HCT116 (cell line): Measurements from ENCODE around the gene RPL10A. TPM values are rescaled to one million over a fixed set of nuclear protein-coding genes. Genes with fewer than 3 reads are reported as not detected.

Experiments used
- ATAC-seq: fragments of 200-7000 bp; cut with Tn5 transposase; 2 replicates; pipeline ENCODE4 v1.9.1; 2020; ENCODE audit warnings: mild to moderate bottlenecking, moderate library complexity
- BruUV-seq: library from RNA; stranded (reverse); fragments of 400-500 nt; replicated peaks from 2 replicates; lab custom pipeline; 2021; lab: Mats Ljungman, UMichigan
- CTCF ChIA-PET: fragments of 300-600 bp; sonication (Branson Sonifier 250); formaldehyde crosslinking; loops from one replicate; lab custom pipeline; 2021; ENCODE audit warnings: antibody characterized with exemption; lab: Charles Lee
- POLR2A ChIA-PET: fragments of 300-600, 350-600 bp; sonication (Branson Sonifier 250); formaldehyde crosslinking; loops from one replicate; lab custom pipeline; 2021; ENCODE audit warnings: antibody characterized with exemption; lab: Charles Lee
- RAD21 ChIA-PET, 2 experiments: fragments of 300-600 bp; sonication (Branson Sonifier 250); formaldehyde crosslinking; loops; one replicate each; lab custom pipeline; 2023; ENCODE audit warnings: low total read pairs in 2 of 2; ENCODE audit not compliant: uncharacterized antibody in 2 of 2, unreplicated experiment in 2 of 2, low non-redundant PET in 1 of 2; lab: Charles Lee
- DNase-seq: peaks from one replicate; pipeline ENCODE4 v3.0.0-alpha.2; 2010; ENCODE audit warnings: low read depth, low spot score
- H2AFZ ChIP-seq: fragments of 200-600 bp; shearing (Covaris generic), sonication (generic); 2 replicates; pipeline ENCODE4 v1.6.1; 2017; ENCODE audit warnings: low read depth, mixed run types, mixed read lengths, antibody characterized with exemption, low read length; ENCODE audit not compliant: poor library complexity, severe bottlenecking
- H3K27ac ChIP-seq: 2 replicates; pipeline ENCODE4 v1.5.1; 2012; ENCODE audit warnings: low read depth, low read length
- H3K27me3 ChIP-seq: fragments of 200-600 bp; sonication (generic); 2 replicates; pipeline ENCODE4 v1.6.1; 2016; ENCODE audit warnings: mixed run types, low read length, mixed read lengths; ENCODE audit not compliant: insufficient read depth
- H3K36me3 ChIP-seq, 2 experiments: fragments of 200-500 bp in 1 of 2; fragments of 200-600 bp in 1 of 2; sonication (Bioruptor generic) in 1 of 2; sonication (generic) in 1 of 2; 2 replicates each; pipeline versions ENCODE4 v1.5.1 to v1.6.1; 2014 to 2016; ENCODE audit warnings: low read length in 2 of 2, inconsistent platforms in 1 of 2, mixed read lengths in 1 of 2, mixed run types in 1 of 2; ENCODE audit not compliant: insufficient read depth in 2 of 2, control insufficient read depth in 1 of 2
- H3K4me1 ChIP-seq, 2 experiments: fragments of 200-600 bp in 1 of 2; sonication (generic) in 1 of 2; 2 replicates each; pipeline versions ENCODE4 v1.5.1 to v1.6.1; 2012 to 2017; ENCODE audit warnings: low read length in 2 of 2, inconsistent platforms in 1 of 2, mild to moderate bottlenecking in 1 of 2, mixed read lengths in 1 of 2, mixed run types in 1 of 2, moderate library complexity in 1 of 2; ENCODE audit not compliant: insufficient read depth in 2 of 2, control insufficient read depth in 1 of 2
- H3K4me2 ChIP-seq: fragments of 200-600 bp; sonication (generic); 2 replicates; pipeline ENCODE4 v1.6.1; 2017; ENCODE audit warnings: mixed run types, low read length, mixed read lengths
- H3K4me3 ChIP-seq, 2 experiments: fragments of 200-600 bp in 1 of 2; sonication (generic) in 1 of 2; replicated peaks in 1 of 2; 2 replicates each; pipeline ENCODE4 v1.5.1; 2011 to 2016; ENCODE audit warnings: low read length in 2 of 2, control low read depth in 1 of 2, low read depth in 1 of 2, mild to moderate bottlenecking in 1 of 2, mixed read lengths in 1 of 2, mixed run types in 1 of 2
- H3K79me2 ChIP-seq: fragments of 200-600 bp; sonication (generic); 2 replicates; pipeline ENCODE4 v1.6.1; 2017; ENCODE audit warnings: mild to moderate bottlenecking, mixed run types, low read length, moderate library complexity, mixed read lengths; ENCODE audit not compliant: insufficient read depth
- H3K9ac ChIP-seq: fragments of 200-600 bp; sonication (generic); 2 replicates; pipeline ENCODE4 v1.6.1; 2016; ENCODE audit warnings: low read length, mixed read lengths
- H3K9me2 ChIP-seq: fragments of 200-600 bp; sonication (generic), shearing (Covaris generic); 2 replicates; pipeline ENCODE4 v1.6.1; 2017; ENCODE audit warnings: mixed run types, mild to moderate bottlenecking, moderate library complexity; ENCODE audit not compliant: insufficient read depth
- H3K9me3 ChIP-seq, 2 experiments: fragments of 200-500 bp in 1 of 2; fragments of 200-600 bp in 1 of 2; sonication (Bioruptor generic) in 1 of 2; sonication (generic) in 1 of 2; 2 replicates each; pipeline ENCODE4 v1.6.1; 2014 to 2017; ENCODE audit warnings: low read length in 2 of 2, mixed read lengths in 2 of 2, inconsistent platforms in 1 of 2, low read depth in 1 of 2, mild to moderate bottlenecking in 1 of 2, mixed run types in 1 of 2, moderate library complexity in 1 of 2; ENCODE audit not compliant: control insufficient read depth in 1 of 2, insufficient read depth in 1 of 2
- H4K20me1 ChIP-seq: fragments of 200-600 bp; sonication (generic), shearing (Covaris generic); 2 replicates; pipeline ENCODE4 v1.6.1; 2017; ENCODE audit warnings: mixed run types, mild to moderate bottlenecking, moderate library complexity; ENCODE audit not compliant: insufficient read depth
- ATF3 ChIP-seq: IDR thresholded peaks from 2 replicates; pipeline ENCODE4 v1.6.1; 2012
- CTCF ChIP-seq, 3 experiments: fragments of 200-600 bp in 1 of 3; sonication (generic) in 1 of 3; IDR thresholded peaks in 2 of 3; conservative IDR thresholded peaks in 1 of 3; 2 replicates each; pipeline ENCODE4 v1.5.1; 2012 to 2017; ENCODE audit warnings: low read depth in 2 of 3, low read length in 2 of 3, antibody characterized with exemption in 1 of 3, borderline replicate concordance in 1 of 3, control low read depth in 1 of 3, mild to moderate bottlenecking in 1 of 3, mixed read lengths in 1 of 3, mixed run types in 1 of 3, moderate library complexity in 1 of 3; ENCODE audit not compliant: insufficient read depth in 1 of 3
- EGR1 ChIP-seq: IDR thresholded peaks from 2 replicates; pipeline ENCODE4 v1.6.1; 2012; ENCODE audit warnings: low read depth
- ELF1 ChIP-seq: IDR thresholded peaks from 2 replicates; pipeline ENCODE4 v1.6.1; 2012; ENCODE audit warnings: low read depth, borderline replicate concordance
- EZH2 ChIP-seq: fragments of 200-600 bp; sonication (generic); IDR thresholded peaks from 2 replicates; pipeline ENCODE4 v1.6.1; 2017; ENCODE audit warnings: antibody characterized with exemption, mixed run types
- JUND ChIP-seq: IDR thresholded peaks from 2 replicates; pipeline ENCODE4 v1.6.1; 2012
- MAX ChIP-seq: IDR thresholded peaks from 2 replicates; pipeline ENCODE4 v1.6.1; 2012
- POLR2A ChIP-seq: IDR thresholded peaks from 2 replicates; pipeline ENCODE4 v1.7.0; 2011; ENCODE audit warnings: borderline replicate concordance; ENCODE audit not compliant: insufficient read depth, insufficient read length; ENCODE audit errors: extremely low read depth
- POLR2AphosphoS5 ChIP-seq: IDR thresholded peaks from 2 replicates; pipeline ENCODE4 v1.6.1; 2011; ENCODE audit warnings: mild to moderate bottlenecking, low read depth, low read length, moderate library complexity
- REST ChIP-seq: IDR thresholded peaks from 2 replicates; pipeline ENCODE4 v1.6.1; 2012; ENCODE audit warnings: low read depth
- SIN3A ChIP-seq: IDR thresholded peaks from 2 replicates; pipeline ENCODE4 v1.6.1; 2012; ENCODE audit warnings: low read depth
- ZFX ChIP-seq: fragments of 450-650 bp; IDR thresholded peaks from 2 replicates; pipeline ENCODE4 v1.6.1; 2017
- intact Hi-C: fragments of 100-400 bp; cut with micrococcal nuclease; formaldehyde crosslinking; loops from 2 replicates; pipeline ENCODE4 v1.10.0; 2022
- total RNA-seq: library from RNA; stranded (reverse); gene quantifications from one replicate; pipeline ENCODE4 v1.2.1, GENCODE V29; 2021; ENCODE audit not compliant: unreplicated experiment

The RPL10A gene
- total RNA-seq, 1 experiment from 2014 or later, result 1,981 TPM

- H3K4me3 ChIP-seq, result no peak within 1 kb of the TSS
- ChIA-PET RAD21 (no interaction called here), CTCF (interaction anchor here (1.2 kb wide), 1 partner anchor 10 kb away, joined by 4 read pairs; no protein-coding TSS in a partner anchor), POLR2A (no interaction called here)
- no peaks in the 10 kb centered on the region for H3K9me3 ChIP-seq
- TF ChIP-seq POLR2A, result no peak
- TF ChIP-seq ELF1, result no peak
- no peak for TF ChIP-seq EGR1
- no peak for TF ChIP-seq CTCF (IDR thresholded peaks at IDR 0.05 in 2 of 3, conservative IDR thresholded peaks at IDR 0.05 in 1 of 3; ENCODE audit: borderline replicate concordance in 1 of 3, insufficient read depth in 1 of 3, low read depth in 2 of 3, low read length in 2 of 3)
- no peak for TF ChIP-seq EZH2
- TF ChIP-seq ATF3, result no peak
- TF ChIP-seq MAX, result no peak
- no peak for TF ChIP-seq JUND
- no peak for TF ChIP-seq SIN3A
- no peak for TF ChIP-seq POLR2AphosphoS5
- TF ChIP-seq ZFX, result no peak
- TF ChIP-seq REST, result no peak
- H3K9ac ChIP-seq, result no peak within 1 kb of the TSS
- H2AFZ ChIP-seq, result no peak within 1 kb of the TSS
- H3K27ac ChIP-seq, result no peak within 1 kb of the TSS
- no peaks in the 10 kb centered on the region for H4K20me1 ChIP-seq
- BruUV-seq, result no TSS peak
- H3K4me1 ChIP-seq, result no peaks in the 10 kb centered on the region
- ATAC-seq (no peak), DNase-seq (no peak)
- H3K36me3 ChIP-seq, result no peaks in the 10 kb centered on the region
- H3K9me2 ChIP-seq, result no peaks in the 10 kb centered on the region
- intact Hi-C loops, result no loop called here
- no peak within 1 kb of the TSS for H3K4me2 ChIP-seq
- no peaks in the 10 kb centered on the region for H3K27me3 ChIP-seq
- no peaks in the 10 kb centered on the region for H3K79me2 ChIP-seq
Measured at GRCh38 chr6:35512740-35513139, 44.5 kb downstream of the RPL10A start, which contains the start of gene TULP1. Gene TULP1, minus strand, starts transcription at chr6:35512896. Its CDS starts 38 bp downstream, at chr6:35512858.
